Measurements from ENCODE around the gene NHERF2.

Gene NHERF2

GRCh38 chr16:2004795-2005517 lies 21.7 kb upstream of the NHERF2 start:
- no peak for TF ChIP-seq FOXM1 (IDR thresholded peaks at IDR 0.05; ENCODE audit: borderline replicate concordance, low read depth)
- no peak for TF ChIP-seq NFIC (IDR thresholded peaks at IDR 0.05)
- TF ChIP-seq USF1 (IDR thresholded peaks at IDR 0.05): no peak
- TF ChIP-seq TEAD4 (IDR thresholded peaks at IDR 0.05): no peak
- TF ChIP-seq YY1 (IDR thresholded peaks at IDR 0.05; ENCODE audit: low read depth): no peak
- TF ChIP-seq ZBTB7A (IDR thresholded peaks at IDR 0.05; ENCODE audit: low read depth): no peak
- TF ChIP-seq TCF12 (IDR thresholded peaks at IDR 0.05; ENCODE audit: low read depth): no peak
- TF ChIP-seq EGR1 (IDR thresholded peaks at IDR 0.05): no peak
- TF ChIP-seq CEBPB (IDR thresholded peaks at IDR 0.05): no peak
- no peak for TF ChIP-seq REST (IDR thresholded peaks at IDR 0.05; ENCODE audit: low read depth)
- TF ChIP-seq EP300 (IDR thresholded peaks at IDR 0.05; ENCODE audit: borderline replicate concordance): no peak
- no peak for TF ChIP-seq CREB1 (IDR thresholded peaks at IDR 0.05; ENCODE audit: low read depth)
- no peak for TF ChIP-seq TAF1 (IDR thresholded peaks at IDR 0.05; ENCODE audit: low read depth)
- TF ChIP-seq MAX (IDR thresholded peaks at IDR 0.05): no peak
- TF ChIP-seq RAD21 (IDR thresholded peaks at IDR 0.05; ENCODE audit: low read depth): no peak

GRCh38 chr16:2005646-2006045 lies 21.1 kb upstream of the NHERF2 start:
- TF ChIP-seq TCF12 (IDR thresholded peaks at IDR 0.05; ENCODE audit: low read depth) (no peak), ZBTB7A (IDR thresholded peaks at IDR 0.05; ENCODE audit: low read depth) (no peak), CREB1 (IDR thresholded peaks at IDR 0.05; ENCODE audit: low read depth) (no peak), EP300 (IDR thresholded peaks at IDR 0.05; ENCODE audit: borderline replicate concordance) (no peak), CEBPB (IDR thresholded peaks at IDR 0.05) (no peak), TAF1 (IDR thresholded peaks at IDR 0.05; ENCODE audit: low read depth) (no peak), RAD21 (IDR thresholded peaks at IDR 0.05; ENCODE audit: low read depth) (no peak), MAX (IDR thresholded peaks at IDR 0.05) (no peak), TEAD4 (IDR thresholded peaks at IDR 0.05) (no peak), YY1 (IDR thresholded peaks at IDR 0.05; ENCODE audit: low read depth) (no peak), USF1 (IDR thresholded peaks at IDR 0.05) (no peak), REST (IDR thresholded peaks at IDR 0.05; ENCODE audit: low read depth) (no peak), NFIC (IDR thresholded peaks at IDR 0.05) (no peak), FOXM1 (IDR thresholded peaks at IDR 0.05; ENCODE audit: borderline replicate concordance, low read depth) (no peak), EGR1 (IDR thresholded peaks at IDR 0.05) (no peak)

GRCh38 chr16:2006317-2006716 lies 20.4 kb upstream of the NHERF2 start:
- TF ChIP-seq USF1 (IDR thresholded peaks at IDR 0.05): no peak
- no peak for TF ChIP-seq TCF12 (IDR thresholded peaks at IDR 0.05; ENCODE audit: low read depth)
- TF ChIP-seq RAD21 (IDR thresholded peaks at IDR 0.05; ENCODE audit: low read depth): no peak
- no peak for TF ChIP-seq CREB1 (IDR thresholded peaks at IDR 0.05; ENCODE audit: low read depth)
- TF ChIP-seq FOXM1 (IDR thresholded peaks at IDR 0.05; ENCODE audit: borderline replicate concordance, low read depth): no peak
- no peak for TF ChIP-seq ZBTB7A (IDR thresholded peaks at IDR 0.05; ENCODE audit: low read depth)
- no peak for TF ChIP-seq YY1 (IDR thresholded peaks at IDR 0.05; ENCODE audit: low read depth)
- no peak for TF ChIP-seq EGR1 (IDR thresholded peaks at IDR 0.05)

- TF ChIP-seq TAF1 (IDR thresholded peaks at IDR 0.05; ENCODE audit: low read depth) (no peak), FOXM1 (IDR thresholded peaks at IDR 0.05; ENCODE audit: borderline replicate concordance, low read depth) (no peak), RAD21 (IDR thresholded peaks at IDR 0.05; ENCODE audit: low read depth) (no peak), TCF12 (IDR thresholded peaks at IDR 0.05; ENCODE audit: low read depth) (no peak), NFIC (IDR thresholded peaks at IDR 0.05) (no peak), CEBPB (IDR thresholded peaks at IDR 0.05) (no peak), EP300 (IDR thresholded peaks at IDR 0.05; ENCODE audit: borderline replicate concordance) (no peak), CREB1 (IDR thresholded peaks at IDR 0.05; ENCODE audit: low read depth) (no peak), EGR1 (IDR thresholded peaks at IDR 0.05) (no peak), TEAD4 (IDR thresholded peaks at IDR 0.05) (no peak), USF1 (IDR thresholded peaks at IDR 0.05) (no peak), YY1 (IDR thresholded peaks at IDR 0.05; ENCODE audit: low read depth) (no peak), REST (IDR thresholded peaks at IDR 0.05; ENCODE audit: low read depth) (no peak), MAX (IDR thresholded peaks at IDR 0.05) (no peak), ZBTB7A (IDR thresholded peaks at IDR 0.05; ENCODE audit: low read depth) (no peak)
Measured at GRCh38 chr16:2007081-2007836, 19.4 kb upstream of the NHERF2 start.

Measured in Ishikawa (cell line).